ENCODE results near the gene VSTM5.
"Not testable (repeated sequence)": the region's sequence is repeated elsewhere in the genome, so short reads cannot be mapped to it uniquely, and the experiment has no call there.

Gene VSTM5

GRCh38 chr11:93850594-93851018 lies at the start of gene VSTM5:
VSTM5 (minus strand) TSS chr11:93850618; CDS start chr11:93850502, 116 bp downstream.
- no peak for DNase-seq

- no peak for DNase-seq
Observed at GRCh38 chr11:93895106-93895862, 44.9 kb upstream of the VSTM5 start.

GRCh38 chr11:93890391-93891051 lies 40.1 kb upstream of the VSTM5 start:
- no peak for DNase-seq

GRCh38 chr11:93887111-93887510 lies 36.7 kb upstream of the VSTM5 start:
- DNase-seq: no peak

- not testable (repeated sequence) for DNase-seq
Observed at GRCh38 chr11:93879114-93879513, 28.7 kb upstream of the VSTM5 start.

- DNase-seq: no peak
Observed at GRCh38 chr11:93875637-93876036, 25.2 kb upstream of the VSTM5 start.

GRCh38 chr11:93871526-93871925 lies 21.1 kb upstream of the VSTM5 start:
- no peak for DNase-seq

GRCh38 chr11:93870616-93871015 lies 20.2 kb upstream of the VSTM5 start:
- no peak for DNase-seq

GRCh38 chr11:93869830-93870229 lies 19.4 kb upstream of the VSTM5 start:
- no peak for DNase-seq

GRCh38 chr11:93868404-93868803 lies 18.0 kb upstream of the VSTM5 start:
- not testable (repeated sequence) for DNase-seq

- no peak for DNase-seq
Observed at GRCh38 chr11:93861808-93862207, 11.4 kb upstream of the VSTM5 start.

- no peak for DNase-seq
Observed at GRCh38 chr11:93858121-93858775, 7.8 kb upstream of the VSTM5 start.

GRCh38 chr11:93857413-93858120 lies 7.1 kb upstream of the VSTM5 start:
- DNase-seq: no peak

GRCh38 chr11:93852242-93852641 lies 1.8 kb upstream of the VSTM5 start:
- no peak for DNase-seq

- no peak for DNase-seq
Observed at GRCh38 chr11:93849751-93850593, 446 bp downstream of the VSTM5 start.

- no peak for DNase-seq
Observed at GRCh38 chr11:93849201-93849600, 1.2 kb downstream of the VSTM5 start.

- DNase-seq: no peak
Observed at GRCh38 chr11:93846411-93846810, 4.0 kb downstream of the VSTM5 start.

- DNase-seq: no peak
Observed at GRCh38 chr11:93845181-93846092, 5.0 kb downstream of the VSTM5 start.

- no peak for DNase-seq
Observed at GRCh38 chr11:93844568-93844967, 5.8 kb downstream of the VSTM5 start.

GRCh38 chr11:93843906-93844305 lies 6.5 kb downstream of the VSTM5 start:
- DNase-seq: no peak

- no peak for DNase-seq
Observed at GRCh38 chr11:93842461-93842860, 8.0 kb downstream of the VSTM5 start.
